ENCODE results near the gene ATG16L1. TPM values are rescaled to one million over a fixed set of nuclear protein-coding genes. Genes with fewer than 3 reads are reported as not detected.

ATG16L1 gene
- total and polyA plus RNA-seq, 10 of the 15 experiments (the other 5 are each of a cell fraction or from before 2014, with no cell fraction given), result 5.2 to 26.6 (median 15.6) TPM

DNA sequence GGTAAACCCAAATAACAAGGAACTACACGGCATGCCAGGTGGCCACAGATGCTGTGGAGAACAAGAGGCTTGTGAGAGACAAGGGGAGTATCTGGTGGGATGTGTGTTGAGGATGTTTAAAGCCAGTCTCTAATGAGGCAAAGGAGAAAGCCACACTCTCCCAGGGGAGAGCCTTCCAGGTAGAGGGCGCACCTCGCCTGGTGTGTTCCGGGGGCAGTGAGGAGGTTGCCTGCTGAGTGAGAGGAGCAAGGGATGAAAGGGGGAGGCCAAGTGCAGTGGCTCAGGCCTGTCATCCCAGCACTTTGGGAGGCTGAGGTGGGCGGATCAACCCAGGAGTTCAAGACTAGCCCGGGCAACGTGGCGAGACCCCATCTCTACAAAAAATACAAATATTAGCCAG lies 72.4 kb downstream of the ATG16L1 start (continued):
- no peak for TF ChIP-seq EED (IDR thresholded peaks at IDR 0.05; ENCODE audit: low read depth)
- TF ChIP-seq ZZZ3 (IDR thresholded peaks at IDR 0.05; ENCODE audit: control insufficient read depth, insufficient read length, low read depth), result no peak
- no peak for TF ChIP-seq DPF2 (IDR thresholded peaks at IDR 0.05)
- no peak for TF ChIP-seq SIX5 (IDR thresholded peaks at IDR 0.05; ENCODE audit: low read depth, low read length, severe bottlenecking)
- TF ChIP-seq MEF2B (IDR thresholded peaks at IDR 0.05; ENCODE audit: partially characterized antibody, poor library complexity, severe bottlenecking), result no peak

DNA sequence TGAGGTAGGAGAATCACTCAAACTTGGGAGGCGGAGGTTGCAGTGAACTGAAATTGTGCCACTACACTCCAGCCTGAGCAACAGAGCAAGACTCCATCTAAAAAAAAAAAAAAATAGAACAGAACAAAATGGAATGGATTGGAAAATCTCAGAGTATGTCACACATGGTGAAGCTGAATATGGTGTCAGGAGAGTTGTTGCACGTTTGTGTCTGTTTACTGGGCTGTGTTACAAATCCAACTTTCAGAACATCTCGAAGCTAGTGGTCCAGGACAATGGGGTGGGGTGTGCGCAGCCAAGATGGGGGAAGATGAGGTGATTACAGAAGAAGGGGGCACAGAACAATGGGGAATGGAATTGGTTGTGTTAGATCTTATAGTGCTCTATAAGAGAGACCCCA lies 73.8 kb downstream of the ATG16L1 start:
- in situ Hi-C loops (cut with MboI) (no loop called here), intact Hi-C loops (cut with micrococcal nuclease; ENCODE audit: unreplicated experiment) (no loop called here)
- FAIRE-seq (no peak), DNase-seq (ENCODE audit: low read depth, low spot score) (no peak), ATAC-seq (no peak)
- H2AFZ ChIP-seq (ENCODE audit: control insufficient read depth, low read depth, low read length), result no peak overlapping the region
- H3K9ac ChIP-seq (ENCODE audit: control insufficient read depth, insufficient read depth, low read length), result no peak overlapping the region
- no peaks in the 10 kb centered on the region for H3K9me3 ChIP-seq (replicated peaks; ENCODE audit: control insufficient read depth, insufficient read depth, low read length)
- TF ChIP-seq POLR2AphosphoS2 (IDR thresholded peaks at IDR 0.05; ENCODE audit: low read depth, low read length), result no peak
- TF ChIP-seq, protein P1, sequence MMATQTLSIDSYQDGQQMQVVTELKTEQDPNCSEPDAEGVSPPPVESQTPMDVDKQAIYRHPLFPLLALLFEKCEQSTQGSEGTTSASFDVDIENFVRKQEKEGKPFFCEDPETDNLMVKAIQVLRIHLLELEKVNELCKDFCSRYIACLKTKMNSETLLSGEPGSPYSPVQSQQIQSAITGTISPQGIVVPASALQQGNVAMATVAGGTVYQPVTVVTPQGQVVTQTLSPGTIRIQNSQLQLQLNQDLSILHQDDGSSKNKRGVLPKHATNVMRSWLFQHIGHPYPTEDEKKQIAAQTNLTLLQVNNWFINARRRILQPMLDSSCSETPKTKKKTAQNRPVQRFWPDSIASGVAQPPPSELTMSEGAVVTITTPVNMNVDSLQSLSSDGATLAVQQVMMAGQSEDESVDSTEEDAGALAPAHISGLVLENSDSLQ (IDR thresholded peaks at IDR 0.05), result no peak
- TF ChIP-seq CBX5 (IDR thresholded peaks at IDR 0.05; ENCODE audit: low read depth), result no peak
- TF ChIP-seq GATAD2B (conservative IDR thresholded peaks at IDR 0.05; ENCODE audit: low read depth), result no peak
- no peak for TF ChIP-seq JUND (IDR thresholded peaks at IDR 0.05; ENCODE audit: low read depth, low read length)
- TF ChIP-seq, protein P2, sequence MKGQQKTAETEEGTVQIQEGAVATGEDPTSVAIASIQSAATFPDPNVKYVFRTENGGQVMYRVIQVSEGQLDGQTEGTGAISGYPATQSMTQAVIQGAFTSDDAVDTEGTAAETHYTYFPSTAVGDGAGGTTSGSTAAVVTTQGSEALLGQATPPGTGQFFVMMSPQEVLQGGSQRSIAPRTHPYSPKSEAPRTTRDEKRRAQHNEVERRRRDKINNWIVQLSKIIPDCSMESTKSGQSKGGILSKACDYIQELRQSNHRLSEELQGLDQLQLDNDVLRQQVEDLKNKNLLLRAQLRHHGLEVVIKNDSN (IDR thresholded peaks at IDR 0.05; ENCODE audit: borderline replicate concordance, extremely low read length, insufficient read depth, low read depth, low read length), result no peak
- ChIA-PET SMC1A (ENCODE audit: uncharacterized antibody, unreplicated experiment) (interaction anchor here (0.6 kb wide), 1 partner anchor 578 kb away, joined by 3 read pairs; no protein-coding TSS in a partner anchor), RAD21 (ENCODE audit: unreplicated experiment) (no interaction called here), POLR2A (no interaction called here), CTCF (interaction anchor here (1.6 kb wide), 1 partner anchor 118 kb away, joined by 3 read pairs; no protein-coding TSS in a partner anchor)
- no peak overlapping the region for H3K27ac ChIP-seq (ENCODE audit: control insufficient read depth, insufficient read depth)
- no peaks in the 10 kb centered on the region for H3K27me3 ChIP-seq (replicated peaks in 1 of 2; ENCODE audit: control insufficient read depth in 2 of 2, insufficient read depth in 2 of 2, low read length in 1 of 2)
- WGBS (ENCODE audit: insufficient coverage, insufficient replicate concordance, low lambda C conversion rate, missing lambda C conversion rate), result 70% methylated on average over 4 of the region's 4 CpGs
- H3K4me2 ChIP-seq (ENCODE audit: control insufficient read depth, insufficient read depth), result no peak overlapping the region
- H3K79me2 ChIP-seq (ENCODE audit: control insufficient read depth, insufficient read depth, low read length), result no peaks in the 10 kb centered on the region
- 0 out of 2 replicates have a peak, but pooled peaks cover 5% of the 10 kb centered on the region for H3K4me1 ChIP-seq (ENCODE audit: control insufficient read depth, insufficient read depth, low read length)
- H3K36me3 ChIP-seq (ENCODE audit: control insufficient read depth in 2 of 2, insufficient read depth in 2 of 2, low read length in 1 of 2), result no peaks in the 10 kb centered on the region
- no TSS peak for BruUV-seq (replicated peaks)
- no peak overlapping the region for H3K4me3 ChIP-seq
- no peaks in the 10 kb centered on the region for H4K20me1 ChIP-seq (ENCODE audit: control insufficient read depth, insufficient read depth)
